K562 (cell line): ENCODE results near the gene TBC1D12.

Source experiments
- EGR1 ChIP-seq: fragments of 450-650 bp; conservative IDR thresholded peaks from 2 replicates; pipeline ENCODE4 v1.6.1; 2017; ENCODE audit warnings: mild to moderate bottlenecking
- ETV1 ChIP-seq: fragments of 450-650 bp; conservative IDR thresholded peaks from 2 replicates; pipeline ENCODE4 v1.6.1; 2016; ENCODE audit warnings: missing genetic modification characterization, control low read depth, low read depth, missing compliant biosample characterization
- MTA2 ChIP-seq: fragments of 450-650 bp; IDR thresholded peaks from 2 replicates; pipeline ENCODE4 v1.6.1; 2016; ENCODE audit warnings: low read depth
- RCOR1 ChIP-seq, 2 experiments: IDR thresholded peaks; 2 replicates each; pipeline ENCODE4 v1.6.1; 2012; ENCODE audit warnings: low read depth in 2 of 2, low read length in 2 of 2, borderline replicate concordance in 1 of 2, improper control_type of control experiment in 1 of 2
- SMAD2 ChIP-seq: fragments of 150-350 bp; IDR thresholded peaks from 2 replicates; pipeline ENCODE4 v1.6.1; 2014; ENCODE audit warnings: low read depth, mild to moderate bottlenecking, low read length
- TCF7L2 ChIP-seq: fragments of 150-350 bp; IDR thresholded peaks from 2 replicates; pipeline ENCODE4 v1.6.1; 2016; ENCODE audit warnings: low read depth, mild to moderate bottlenecking, low read length, moderate library complexity

GRCh38 chr10:94383530-94383929, 18.8 kb upstream of the TBC1D12 start:
- no peak for TF ChIP-seq TCF7L2
- no peak for TF ChIP-seq SMAD2
- TF ChIP-seq RCOR1 (IDR thresholded peaks at IDR 0.05; ENCODE audit: borderline replicate concordance in 1 of 2, low read depth in 2 of 2, low read length in 2 of 2) = no peak
- no peak for TF ChIP-seq ETV1 (tag)
- no peak for TF ChIP-seq EGR1
- TF ChIP-seq MTA2 = no peak
